HK-2 (cell line): ENCODE results near the gene FBXW4.

ENCODE experiments used
- DNase-seq: peaks from one replicate; pipeline ENCODE4 v3.0.0-alpha.2; 2018; ENCODE audit not compliant: unreplicated experiment

Gene FBXW4

DNA sequence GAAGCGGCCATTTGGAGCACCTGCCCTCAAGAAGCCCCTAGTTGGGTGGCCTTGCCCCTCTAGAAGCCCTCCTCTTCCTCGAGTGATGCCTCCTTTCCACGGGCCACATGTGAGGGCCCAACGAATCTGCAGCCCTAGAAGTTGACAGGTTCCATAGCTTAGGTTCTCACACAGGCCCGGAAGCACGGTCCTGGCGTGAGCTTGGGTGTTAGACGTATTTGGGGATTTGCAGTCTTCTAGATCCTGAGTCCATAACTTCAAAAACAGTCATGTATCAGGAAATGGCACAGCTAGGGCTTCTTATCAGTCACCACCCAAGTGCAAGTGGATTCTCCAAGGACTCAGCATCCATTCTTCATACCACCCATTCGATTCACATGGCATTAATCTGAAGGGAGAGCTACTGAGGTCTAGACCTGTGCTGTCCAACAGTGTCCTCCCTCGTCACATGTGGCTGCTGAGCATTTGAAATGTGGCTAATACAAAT is 477 bp upstream of the FBXW4 start:
- no peak for DNase-seq

DNA sequence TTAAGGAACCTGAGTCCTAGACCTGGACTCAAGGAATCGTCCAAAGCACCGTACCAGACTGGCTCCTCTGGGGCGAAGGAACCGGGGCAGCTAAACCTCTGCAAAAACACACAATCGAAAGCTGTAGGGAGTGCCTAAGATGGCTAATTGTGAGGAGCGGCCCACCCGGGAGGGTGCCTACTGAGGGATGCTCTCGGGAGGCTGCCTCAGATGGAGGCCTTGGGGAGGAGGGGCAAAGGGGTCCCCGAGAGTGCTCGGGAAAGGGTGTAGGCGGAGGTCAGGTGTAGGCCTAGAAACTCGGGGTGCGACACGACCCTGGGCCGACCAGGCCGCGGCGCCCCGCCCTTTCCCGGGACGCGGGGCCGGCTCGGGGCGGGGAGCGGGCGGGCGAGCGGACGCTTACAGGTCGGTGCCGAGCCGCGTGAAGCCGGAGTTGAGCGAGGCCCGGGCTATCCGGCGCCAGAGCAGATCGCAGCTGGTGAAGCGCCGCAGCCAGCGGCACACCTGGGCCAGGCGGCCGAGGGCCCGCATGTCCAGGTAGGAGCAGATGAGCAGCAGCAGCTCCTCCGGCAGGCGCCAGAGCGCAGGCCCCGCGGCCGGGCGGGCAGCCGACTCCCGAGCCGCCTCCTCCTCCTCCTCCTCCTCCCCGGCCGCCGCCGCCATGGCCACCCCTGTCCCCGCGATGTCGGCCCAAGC is 844 bp downstream of the FBXW4 start:
- DNase-seq, result peak; percentile 76

DNA sequence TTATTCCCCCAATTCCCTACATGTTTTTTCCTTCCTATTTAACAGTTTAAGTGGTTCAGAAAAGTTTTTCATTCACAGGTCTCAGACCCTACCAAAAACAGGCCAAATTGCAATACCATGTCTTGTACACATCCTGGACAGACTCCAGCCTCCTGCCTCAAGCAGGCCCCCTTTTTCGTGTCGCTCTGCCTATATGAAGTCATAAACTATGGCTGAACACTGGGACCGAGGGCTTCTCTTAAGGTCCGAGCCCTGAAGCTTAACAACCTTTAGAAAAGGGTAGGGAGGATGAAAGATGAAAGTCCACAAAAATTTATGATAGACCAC is 1.4 kb downstream of the FBXW4 start:
- no peak for DNase-seq

DNA sequence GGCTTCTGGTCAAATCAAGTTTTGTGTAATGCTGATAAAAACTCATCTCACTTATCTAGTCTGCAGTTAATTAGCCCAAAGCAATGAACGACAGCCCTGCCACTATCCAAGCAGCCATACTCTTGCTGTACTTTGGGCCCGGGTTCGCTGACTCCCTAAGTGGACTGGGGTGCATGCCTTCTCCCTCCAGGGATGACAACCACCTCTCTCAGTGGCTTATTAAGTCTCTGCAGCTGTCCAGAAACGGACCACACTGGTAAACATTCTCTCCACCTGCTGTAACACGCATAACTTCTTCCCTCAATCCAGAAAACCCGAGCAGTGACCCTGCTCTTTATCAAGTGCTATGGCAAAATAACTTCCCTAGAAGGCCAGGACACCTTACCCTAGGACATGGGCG is 3.9 kb downstream of the FBXW4 start:
- DNase-seq, result no peak

DNA sequence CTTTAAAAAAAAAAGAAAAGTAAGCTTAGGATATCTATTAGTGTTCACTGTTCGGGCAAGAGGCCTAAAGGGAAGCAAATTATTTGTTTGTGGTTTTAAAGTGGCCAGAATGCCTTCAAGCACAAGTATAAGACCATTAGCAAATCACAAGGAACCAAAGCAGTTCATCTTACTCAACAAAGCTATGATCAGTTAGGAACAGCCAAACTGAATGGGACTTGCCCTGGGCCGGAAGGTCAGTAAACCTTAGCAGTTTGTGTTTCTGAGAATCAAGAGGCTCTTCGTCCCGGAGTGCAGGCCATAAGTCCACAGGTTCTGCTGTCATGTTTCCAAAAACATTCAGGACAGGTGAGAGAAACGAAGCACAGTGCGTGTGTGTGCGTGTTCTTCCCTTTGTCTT is 4.5 kb downstream of the FBXW4 start:
- no peak for DNase-seq

DNA sequence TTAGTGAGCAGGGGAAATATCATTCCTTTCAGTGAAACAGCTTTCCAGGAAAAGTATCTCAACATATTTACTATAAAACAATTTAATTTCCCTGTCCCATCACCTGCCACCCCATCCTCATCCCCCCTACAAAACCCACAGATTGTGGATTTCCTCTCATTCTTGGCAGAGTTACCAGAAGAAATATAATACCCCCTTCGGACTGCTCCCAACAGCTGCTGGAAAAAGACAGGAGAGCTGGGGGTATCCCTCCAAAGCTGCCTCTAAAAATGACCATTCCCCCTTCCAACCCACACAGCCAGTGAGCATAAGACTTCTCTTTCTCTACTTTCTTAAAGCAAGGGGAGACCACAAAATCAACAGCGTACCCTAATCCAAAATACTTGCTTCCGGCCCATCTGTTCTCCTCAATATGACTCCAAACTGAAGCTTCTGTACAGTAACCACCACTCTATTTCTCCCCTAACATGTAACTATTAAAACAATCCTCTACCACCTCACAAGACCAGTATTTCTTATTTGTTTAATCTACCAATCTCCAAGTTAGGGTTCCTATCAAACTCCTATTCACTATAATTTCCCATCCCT is 7.8 kb downstream of the FBXW4 start:
- DNase-seq, result no peak

DNA sequence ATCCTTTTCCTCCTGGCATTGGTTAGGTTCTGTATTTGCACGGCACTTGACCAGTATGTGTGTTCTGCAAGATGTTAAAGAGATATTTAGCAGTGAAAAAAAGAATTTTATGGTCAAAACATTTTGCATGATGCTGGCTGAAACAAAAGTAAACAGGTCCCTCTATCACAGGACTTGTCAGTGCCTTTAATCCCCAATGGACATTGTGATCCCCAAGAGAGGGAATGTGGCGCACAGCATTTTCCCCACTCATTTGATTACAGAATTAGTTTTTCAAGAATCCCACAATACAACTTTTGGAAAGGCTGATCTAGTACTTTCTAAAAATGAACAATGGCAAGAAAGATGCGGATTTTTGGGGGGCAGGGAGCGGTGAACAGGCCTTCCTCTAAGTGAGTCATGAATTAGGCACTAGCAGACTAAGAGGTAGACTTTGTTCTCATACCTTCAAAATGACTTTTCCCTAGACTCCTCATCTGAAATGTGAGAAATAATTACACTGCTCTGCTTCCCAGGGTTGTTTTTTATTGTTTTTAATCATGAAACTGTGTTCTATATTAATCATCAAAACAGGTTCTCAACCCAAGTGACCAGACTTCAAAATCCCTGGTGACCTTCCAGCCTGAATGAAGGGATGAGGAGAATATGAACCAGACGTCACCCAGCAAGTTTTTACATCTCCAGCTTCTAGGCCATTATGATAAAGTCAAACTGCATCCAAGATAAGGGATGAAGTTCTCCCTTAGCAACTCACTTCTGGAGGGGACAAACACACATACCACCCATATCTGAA is 8.6 kb downstream of the FBXW4 start:
- DNase-seq, result no peak

DNA sequence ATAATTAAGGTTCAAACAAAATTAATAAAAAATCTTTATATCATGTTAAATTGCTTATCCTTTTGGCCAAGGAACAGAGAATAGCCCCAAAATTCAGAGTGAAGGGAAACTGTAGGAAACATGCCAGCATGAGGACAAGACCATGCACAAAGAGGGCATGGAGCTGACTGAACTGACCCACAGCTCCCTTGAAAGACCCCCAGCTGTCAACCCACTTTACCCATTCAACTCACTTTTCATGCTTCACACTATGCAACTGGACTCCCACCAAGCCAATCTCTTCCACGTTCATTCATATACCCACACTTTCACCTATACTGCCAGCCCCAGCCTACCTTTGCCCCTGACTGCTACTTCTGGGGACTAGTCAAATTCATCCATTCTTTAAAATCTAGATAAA is 10.2 kb downstream of the FBXW4 start:
- DNase-seq, result no peak

DNA sequence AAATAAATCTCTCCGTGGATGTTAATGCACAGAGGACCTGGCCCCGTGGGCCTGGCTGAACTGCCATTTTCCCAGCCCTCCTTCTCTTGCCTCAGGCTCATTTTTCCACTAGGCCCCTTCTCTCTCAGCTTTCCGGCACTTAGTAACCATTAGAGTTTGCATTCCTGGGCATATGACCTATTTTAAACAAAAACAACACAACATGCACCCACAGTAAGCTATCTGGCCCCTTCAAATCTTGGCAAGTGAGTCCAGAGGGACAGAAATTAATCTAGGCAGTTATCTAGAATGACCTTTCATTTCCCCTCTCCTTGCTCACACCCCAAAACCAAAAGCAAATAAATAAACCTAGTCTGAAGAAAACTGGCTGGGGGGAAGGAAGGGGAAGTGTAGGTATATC is 11.7 kb downstream of the FBXW4 start:
- DNase-seq, result no peak

DNA sequence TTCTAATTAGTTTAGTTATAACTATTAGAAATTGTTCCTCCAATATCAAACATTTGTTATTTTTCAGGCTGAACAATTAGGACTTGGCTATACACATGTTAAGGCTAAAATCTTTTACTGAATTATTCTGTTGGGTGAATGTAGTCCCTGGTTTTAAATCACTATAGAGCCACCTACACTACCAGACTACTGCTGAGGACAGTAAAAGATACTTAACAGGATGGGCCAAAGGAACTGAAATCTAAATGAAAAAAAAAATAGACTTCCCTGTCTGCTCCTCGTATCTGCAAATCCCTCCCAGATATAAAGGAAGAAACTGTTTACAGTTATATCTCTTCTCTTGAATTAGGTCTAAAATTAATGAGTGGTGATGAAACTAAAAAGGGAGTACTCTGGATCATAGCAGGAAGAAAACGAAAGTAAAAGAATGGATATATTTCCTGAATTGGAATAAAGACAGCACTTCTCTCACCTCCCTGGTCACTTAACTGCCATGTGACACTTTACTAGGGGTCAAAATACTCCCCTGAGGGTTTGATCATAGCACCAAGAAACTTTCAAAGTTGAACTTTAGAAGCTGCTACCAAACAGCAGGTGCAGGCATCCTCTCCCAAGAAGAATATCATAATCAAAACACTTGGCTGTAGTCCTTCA is 12.7 kb downstream of the FBXW4 start:
- no peak for DNase-seq

DNA sequence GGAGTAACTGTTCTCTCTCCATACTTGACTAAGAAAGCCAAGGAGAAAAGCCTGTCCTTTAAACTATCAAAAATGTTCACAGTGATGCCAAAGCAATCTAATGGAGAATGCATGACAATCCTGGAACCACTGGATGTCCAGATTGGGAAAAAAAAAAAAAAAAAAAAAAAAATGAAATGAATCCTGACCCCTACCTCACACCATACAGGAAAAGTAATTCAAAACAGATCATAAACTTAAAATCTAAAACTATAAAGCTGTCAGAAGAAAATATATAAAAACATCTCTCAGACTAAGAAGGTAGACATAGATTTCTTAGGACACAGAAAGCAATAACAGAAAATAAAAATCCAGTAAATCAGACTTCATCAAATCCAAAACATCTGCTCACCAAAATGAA is 18.4 kb downstream of the FBXW4 start:
- DNase-seq, result no peak

DNA sequence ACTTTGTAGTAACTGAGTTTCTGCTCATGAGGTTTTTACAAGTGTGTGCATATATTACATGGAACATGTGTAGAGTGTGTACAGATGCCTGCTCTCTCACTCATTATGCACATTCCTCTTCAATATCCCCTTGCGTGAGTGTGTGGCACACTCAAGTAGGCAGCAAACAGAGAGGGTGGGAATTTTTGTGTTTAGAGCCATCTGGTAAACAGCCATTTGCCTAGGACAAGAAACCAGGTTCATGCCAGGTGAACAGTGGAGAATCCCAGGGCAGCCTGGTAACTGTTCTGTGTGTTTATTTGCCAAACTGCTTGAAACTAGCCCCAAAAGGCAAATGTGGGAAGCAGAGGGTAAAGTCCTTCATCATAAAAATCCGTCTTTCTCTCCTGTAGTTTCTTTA is 19.9 kb downstream of the FBXW4 start:
- DNase-seq, result no peak

DNA sequence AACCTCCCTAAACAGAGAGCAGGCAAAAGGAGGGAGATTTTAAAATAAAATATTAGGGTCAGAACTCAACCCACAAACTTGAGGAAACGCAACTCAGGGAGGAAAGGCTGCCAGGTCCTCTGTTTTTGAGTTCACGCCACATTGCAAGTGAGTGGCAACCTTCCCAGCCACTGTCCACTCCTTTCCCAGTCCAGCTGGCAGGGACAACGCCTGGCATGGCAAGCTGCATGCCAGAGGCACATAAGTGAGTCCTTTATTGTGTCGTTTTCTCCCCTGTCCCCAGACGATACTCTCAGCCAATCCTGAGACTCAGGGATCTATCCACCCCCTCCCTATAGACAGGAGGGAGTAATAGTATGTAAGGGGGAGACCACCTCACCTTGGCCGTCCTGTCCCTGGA is 22.4 kb downstream of the FBXW4 start:
- DNase-seq, result no peak

DNA sequence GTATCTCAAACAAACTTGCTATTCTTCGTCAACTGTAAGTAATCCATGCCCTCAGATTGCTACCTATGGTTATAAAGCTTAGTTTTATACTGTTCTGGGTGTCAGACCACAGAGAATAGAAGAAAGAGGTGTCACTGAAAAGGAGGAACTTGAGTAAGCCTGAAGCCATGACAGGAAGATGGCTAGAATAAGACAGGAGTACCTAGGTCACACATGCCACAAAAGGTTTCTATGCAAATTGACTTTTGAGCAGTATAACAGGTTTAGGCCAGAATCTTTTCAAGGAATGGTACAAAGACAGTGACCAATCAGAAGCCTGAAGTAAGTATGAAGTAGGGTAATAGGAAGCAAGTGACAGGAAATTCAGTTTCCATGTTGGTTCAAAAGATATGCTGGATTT is 23.5 kb downstream of the FBXW4 start:
- no peak for DNase-seq

DNA sequence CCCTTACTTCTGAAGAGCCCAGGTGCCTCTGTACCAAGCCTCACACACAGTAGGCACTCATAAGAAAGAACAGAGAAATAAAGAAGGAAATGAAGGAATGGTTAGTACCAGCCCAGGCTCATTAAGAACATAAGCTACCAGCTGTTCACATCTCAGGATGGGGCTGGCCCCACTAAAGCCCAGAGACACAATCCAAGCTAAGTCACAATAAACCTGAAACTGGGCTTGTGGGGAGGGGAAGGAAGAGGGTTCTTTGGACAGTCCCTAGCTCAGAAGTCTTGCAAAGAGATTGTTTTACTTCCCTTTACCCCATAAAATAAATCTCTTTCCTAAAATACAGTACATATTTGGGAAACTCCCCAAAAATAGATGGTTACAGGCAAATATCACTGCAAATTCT is 24.3 kb downstream of the FBXW4 start:
- DNase-seq, result no peak

DNA sequence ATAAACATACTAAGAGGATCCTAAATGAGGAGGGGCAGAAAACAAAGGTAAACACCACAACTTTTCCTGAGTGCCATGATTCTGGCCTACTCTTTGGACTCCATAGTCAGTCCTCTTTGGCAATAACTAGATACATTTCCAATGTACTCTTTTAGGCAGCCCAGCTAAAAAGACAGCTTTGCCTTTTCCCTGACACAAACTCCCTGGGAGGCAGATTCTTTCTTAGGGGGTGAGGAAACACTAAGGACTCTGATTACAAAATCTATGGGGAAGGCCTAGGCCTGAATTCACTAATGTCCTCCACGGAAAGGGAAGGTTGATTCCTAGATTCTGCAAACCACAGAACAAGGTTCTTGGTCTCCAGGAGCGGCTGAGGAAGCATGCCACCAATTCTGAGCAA is 25.8 kb downstream of the FBXW4 start:
- DNase-seq, result no peak

DNA sequence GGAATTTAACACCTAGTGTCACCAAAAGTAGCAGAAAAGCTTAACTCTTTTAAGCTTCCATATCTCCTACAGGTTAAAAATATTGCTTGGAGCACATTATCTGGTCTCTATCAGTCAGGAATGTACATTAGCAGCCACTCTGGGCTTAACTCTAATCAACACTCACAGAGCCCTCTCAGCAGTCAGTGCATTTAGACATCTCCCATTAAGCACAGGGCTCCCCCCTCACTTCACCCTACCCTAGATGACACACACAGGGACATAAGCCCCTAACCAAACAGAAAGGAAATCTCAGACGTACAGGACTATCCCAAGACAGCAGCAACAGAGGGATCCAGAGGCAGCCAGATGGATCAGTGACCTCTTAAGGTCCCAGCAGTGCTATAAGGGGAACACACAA is 26.4 kb downstream of the FBXW4 start:
- no peak for DNase-seq

DNA sequence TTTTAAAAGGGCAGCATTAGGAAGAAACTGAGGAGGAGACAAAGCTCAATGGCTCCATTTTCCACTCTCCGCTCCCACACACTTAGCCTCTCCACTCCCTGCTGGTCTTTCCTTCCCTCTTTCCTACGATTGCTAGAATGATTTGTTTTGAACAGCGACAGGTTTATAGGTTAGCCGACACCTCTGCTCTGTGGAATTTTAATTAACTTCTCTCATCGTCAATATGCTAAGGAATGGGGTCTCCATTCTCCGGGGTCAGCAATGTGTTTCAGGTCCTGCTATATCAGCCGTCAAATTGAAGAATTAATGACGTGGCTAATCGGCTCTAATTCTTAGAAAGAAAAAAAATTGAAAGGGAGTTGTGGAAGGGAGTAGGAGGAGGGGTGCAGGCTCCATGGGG is 28.9 kb downstream of the FBXW4 start:
- DNase-seq, result no peak

DNA sequence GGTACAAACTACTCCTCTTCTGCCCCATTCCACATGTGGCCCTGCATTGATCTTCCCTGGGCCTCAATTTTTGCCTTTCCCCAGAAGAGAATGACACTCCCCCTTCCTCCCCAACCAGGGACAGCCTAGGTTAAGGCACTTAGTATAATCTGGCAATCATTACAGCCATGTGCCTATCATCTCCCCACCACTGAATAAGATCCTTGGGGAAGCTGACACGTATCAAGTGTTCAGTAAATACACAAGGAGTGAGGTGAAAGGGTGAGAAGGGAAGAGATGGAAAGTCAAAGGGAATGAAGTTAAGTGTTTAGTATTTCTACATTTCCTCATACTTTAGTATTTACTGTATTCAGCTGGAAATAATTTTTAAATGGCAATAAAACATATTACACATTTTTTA is 31.9 kb downstream of the FBXW4 start:
- no peak for DNase-seq

DNA sequence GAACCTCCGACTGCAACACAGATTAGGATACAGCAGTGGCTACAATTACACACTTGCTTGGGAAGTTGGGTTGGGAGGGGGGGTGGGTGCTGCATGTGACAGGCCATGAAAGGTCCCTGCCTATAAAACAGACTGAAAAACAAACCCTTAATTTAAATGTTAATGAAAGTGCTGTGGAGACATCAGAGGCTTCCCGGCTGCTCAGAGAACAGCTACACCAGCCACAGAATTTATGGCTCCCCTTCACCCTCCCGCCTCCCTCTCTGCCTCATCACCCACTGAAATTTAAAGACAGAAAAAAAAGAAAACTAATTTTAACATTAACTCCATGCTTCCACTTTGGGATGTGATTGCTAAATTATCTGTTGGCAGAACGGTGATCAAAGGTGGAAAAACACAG is 34.7 kb downstream of the FBXW4 start:
- no peak for DNase-seq

DNA sequence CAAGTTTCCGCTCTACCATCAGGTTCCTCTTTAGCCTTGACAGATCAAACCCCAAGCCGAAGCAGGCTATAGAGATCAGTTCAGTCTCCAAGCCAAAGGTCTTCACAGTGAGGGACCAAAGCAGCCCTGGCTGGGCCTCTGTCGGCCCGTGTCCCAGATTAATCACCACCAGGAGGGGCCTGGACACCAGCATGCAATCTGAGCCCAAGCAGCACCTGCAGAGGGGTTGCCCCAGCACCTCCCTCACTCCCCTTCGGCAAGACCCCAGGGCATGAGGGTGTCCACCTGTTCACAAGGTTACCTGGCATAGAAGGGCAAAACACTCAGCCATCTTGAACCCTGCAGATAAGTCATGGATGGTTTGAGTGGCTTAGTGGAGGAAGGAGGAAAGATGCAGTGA is 36.0 kb downstream of the FBXW4 start:
- DNase-seq, result no peak

DNA sequence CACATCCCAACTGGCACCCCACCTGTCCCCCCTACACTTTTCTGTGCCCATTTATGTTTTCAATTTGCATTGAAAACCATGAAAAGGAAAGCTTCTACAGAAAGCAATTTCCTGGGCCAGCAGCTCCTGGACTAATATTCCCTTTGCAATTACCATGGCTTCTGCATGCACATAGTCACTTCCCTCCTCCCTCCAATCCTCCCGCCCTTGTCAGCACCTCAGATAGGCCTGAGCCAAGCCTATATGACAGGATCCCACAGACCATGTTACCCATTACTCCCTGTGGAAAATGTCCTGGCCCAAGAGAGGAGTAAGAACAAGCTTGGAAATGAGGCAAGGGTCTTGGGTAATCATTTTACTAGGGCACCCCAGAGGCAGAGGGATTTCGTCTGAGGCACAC is 38.1 kb downstream of the FBXW4 start:
- DNase-seq, result no peak

DNA sequence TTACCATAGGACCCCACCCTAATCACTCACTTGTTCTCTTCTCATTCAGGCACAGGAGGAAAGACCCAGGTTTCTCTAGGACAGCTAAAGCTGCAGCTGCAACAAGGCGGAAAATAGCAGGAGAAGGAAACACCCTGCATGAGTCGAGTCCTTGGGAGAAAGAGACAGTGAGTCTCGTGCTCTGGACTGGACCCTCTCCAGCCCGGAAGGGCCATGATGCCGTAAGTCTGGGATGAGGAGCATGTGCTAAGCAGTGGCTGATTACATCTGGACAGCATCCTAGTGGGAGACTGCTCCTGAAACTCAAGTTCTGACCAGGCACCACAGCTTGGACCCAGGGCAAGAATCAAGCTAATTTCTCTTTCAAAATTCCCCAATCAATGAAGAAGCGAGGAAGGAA is 39.4 kb downstream of the FBXW4 start:
- DNase-seq, result no peak
